NCI-H1048 (cell line): ENCODE data around the gene SPDYE4.

Source experiments
- DNase-seq: peaks from one replicate; lab custom pipeline; 2025; lab: John Stamatoyannopoulos, UW

SPDYE4 gene

DNA sequence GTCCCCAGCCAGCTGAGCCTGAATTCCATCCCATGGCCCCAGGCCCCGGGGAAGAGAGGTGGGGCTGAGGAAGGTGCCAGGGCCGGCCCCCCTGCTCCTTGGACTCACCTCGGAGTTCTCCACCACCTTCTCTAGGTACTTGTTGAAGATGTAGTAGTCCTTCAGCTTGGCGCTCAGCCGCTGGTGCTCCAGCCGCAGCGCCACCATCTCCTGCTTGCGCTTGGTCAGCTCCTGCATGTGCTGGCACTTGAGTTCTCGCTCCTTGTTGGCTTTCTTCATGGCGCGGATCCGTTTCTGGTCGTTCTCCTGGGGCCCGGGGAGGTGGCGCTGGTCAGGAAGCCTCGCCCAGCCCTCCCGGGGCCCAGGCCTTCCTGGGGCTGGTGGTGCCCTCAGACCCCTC, 17.0 kb downstream of the SPDYE4 start:
- no peak for DNase-seq

GRCh38 chr17:8740486-8740885, 17.9 kb downstream of the SPDYE4 start:
- no peak for DNase-seq

- no peak for DNase-seq
Observed at GRCh38 chr17:8739097-8739496, 19.2 kb downstream of the SPDYE4 start.

GRCh38 chr17:8736796-8737195, 21.6 kb downstream of the SPDYE4 start:
- DNase-seq, result no peak

GRCh38 chr17:8736362-8736761, 22.0 kb downstream of the SPDYE4 start:
- DNase-seq, result no peak

DNA sequence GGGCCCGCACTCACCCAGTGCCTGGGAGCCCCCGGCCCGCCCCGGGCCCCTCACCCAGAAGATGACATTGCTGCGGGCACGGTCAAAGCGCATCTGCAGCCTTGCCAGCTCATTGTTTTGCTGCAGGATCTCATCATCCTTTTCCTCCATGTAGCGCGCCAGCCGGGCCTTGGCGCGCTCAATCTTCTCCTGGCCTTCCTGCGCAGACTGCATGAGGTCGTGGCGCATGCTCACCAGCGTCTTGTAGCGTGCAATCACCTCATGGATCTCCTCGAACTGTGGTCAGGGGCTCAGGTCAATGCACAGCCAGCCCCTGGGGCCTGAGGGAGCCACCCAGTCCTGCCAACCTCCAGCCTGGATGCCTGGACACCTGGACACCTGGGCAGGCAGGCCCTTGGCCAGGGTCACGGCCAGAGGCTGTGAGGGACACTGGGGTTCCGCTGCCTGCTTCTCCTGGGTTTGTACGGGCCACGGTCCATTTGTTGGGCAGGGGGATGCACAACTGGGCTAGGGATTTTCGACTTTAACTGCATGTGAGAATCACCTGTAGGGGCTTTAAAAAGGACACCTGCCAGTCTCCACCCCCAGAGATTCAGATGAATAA, 22.9 kb downstream of the SPDYE4 start:
- DNase-seq, result no peak

- DNase-seq, result no peak
Observed at GRCh38 chr17:8734876-8735275, 23.5 kb downstream of the SPDYE4 start.

DNA sequence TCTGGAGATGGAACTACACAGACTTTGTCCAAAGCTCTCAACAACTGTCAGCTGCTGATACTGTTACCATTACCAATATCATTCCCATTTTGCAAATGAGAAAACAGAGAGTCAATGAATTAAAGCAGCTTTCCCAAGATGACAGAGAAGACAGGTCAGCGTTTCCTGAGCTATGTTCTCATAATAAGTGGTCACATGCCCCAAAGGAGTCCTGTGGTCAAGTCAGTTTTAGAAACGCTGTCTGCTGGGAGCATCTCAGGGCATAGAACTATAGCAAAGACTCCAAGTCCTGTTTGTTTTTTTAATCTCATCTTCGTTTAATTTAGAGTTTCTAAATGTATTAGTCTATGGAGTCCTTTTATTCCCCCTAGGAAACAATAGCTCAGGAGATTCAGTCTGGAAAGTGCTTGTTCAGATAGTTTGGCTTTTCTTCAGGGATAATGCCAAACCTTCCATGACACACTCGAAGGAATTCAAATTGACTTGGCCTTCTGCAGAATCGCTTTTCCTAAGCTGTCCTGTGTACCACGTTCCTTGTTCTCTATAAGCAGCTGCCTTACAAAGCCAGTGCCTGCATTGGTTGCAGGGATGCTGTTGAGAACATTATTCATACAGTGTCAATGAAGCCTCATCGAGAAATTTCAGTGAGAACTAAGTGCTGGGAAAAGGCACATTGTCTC, 25.8 kb downstream of the SPDYE4 start:
- DNase-seq, result no peak

- no peak for DNase-seq
Observed at GRCh38 chr17:8729860-8730259, 28.5 kb downstream of the SPDYE4 start.

GRCh38 chr17:8729421-8729820, 28.9 kb downstream of the SPDYE4 start:
- DNase-seq, result no peak

DNA sequence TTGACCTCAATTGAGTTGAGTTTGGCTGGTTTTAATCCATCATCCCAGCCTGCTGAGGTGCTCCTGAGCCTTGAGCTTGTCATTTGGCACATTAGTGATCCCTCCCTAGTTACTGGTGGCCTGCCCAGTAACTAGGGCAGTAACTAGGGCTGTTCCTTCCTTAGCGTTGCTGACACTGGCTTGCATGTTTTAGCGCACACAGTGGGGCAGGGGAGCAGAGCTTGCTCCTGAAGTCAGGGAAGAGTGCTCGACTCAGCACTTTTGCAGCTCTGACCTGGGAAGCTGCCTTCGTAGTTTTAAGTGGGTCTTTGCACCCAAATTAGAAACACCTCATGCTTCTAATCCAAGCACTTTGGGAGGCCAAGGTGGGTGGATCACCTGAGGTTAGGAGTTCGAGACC, 29.4 kb downstream of the SPDYE4 start:
- no peak for DNase-seq

DNA sequence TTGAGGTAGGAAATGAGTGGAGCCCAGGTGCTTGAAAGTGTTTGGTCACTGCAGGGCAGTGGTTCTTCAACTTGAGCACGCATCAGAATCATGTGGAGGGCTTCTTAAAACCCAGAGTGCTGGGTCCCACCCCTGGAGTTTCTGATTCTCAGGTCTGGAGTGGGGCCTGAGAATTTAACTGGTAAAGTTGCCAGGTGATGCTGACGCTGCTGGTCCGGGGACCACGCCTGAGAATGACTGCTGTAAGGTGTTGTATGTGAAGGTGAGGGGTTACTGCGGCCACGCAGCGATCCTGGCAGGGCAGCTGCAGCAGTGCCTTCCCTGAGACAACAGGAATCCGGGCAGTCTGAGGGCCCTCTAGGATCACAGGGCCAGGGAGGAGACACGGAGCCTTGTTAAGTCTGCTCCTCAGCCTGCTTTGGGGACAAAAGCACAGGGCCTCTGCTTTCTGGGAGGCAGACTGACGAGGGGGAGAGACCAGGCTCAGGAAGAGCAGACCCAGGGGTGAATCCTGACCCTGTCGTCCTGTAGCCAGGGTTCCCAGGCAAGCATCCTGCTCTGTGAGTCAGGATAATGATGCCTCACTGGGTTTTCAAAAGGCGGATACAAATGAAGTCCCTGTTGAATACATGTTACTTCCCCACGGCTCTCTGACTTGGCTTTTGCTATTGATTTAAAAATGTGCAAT, 30.0 kb downstream of the SPDYE4 start:
- no peak for DNase-seq

- no peak for DNase-seq
Observed at GRCh38 chr17:8726941-8727555, 31.3 kb downstream of the SPDYE4 start.

GRCh38 chr17:8725881-8726876, 32.2 kb downstream of the SPDYE4 start:
- no peak for DNase-seq

DNA sequence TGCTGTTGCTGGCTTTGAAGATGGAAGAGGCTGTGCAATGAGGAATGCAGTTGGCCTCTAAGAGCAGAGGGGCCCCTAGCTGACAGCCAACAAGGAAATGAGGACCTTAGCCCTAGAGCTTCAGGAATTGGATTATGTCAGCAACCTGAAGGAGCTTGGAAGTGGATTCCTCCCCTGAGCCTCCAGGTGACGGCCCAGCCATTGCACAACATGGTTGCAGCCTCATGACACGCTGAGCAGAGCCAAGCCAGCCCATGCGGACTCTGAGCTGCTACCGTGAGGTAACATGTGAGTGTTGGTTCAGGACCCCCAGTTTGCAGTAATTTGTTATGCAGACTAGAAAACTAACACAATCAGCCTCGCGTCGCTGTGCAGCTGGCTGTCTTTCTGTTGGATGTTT, 33.9 kb downstream of the SPDYE4 start:
- no peak for DNase-seq

- DNase-seq, result no peak
Observed at GRCh38 chr17:8720596-8720995, 37.8 kb downstream of the SPDYE4 start.

DNA sequence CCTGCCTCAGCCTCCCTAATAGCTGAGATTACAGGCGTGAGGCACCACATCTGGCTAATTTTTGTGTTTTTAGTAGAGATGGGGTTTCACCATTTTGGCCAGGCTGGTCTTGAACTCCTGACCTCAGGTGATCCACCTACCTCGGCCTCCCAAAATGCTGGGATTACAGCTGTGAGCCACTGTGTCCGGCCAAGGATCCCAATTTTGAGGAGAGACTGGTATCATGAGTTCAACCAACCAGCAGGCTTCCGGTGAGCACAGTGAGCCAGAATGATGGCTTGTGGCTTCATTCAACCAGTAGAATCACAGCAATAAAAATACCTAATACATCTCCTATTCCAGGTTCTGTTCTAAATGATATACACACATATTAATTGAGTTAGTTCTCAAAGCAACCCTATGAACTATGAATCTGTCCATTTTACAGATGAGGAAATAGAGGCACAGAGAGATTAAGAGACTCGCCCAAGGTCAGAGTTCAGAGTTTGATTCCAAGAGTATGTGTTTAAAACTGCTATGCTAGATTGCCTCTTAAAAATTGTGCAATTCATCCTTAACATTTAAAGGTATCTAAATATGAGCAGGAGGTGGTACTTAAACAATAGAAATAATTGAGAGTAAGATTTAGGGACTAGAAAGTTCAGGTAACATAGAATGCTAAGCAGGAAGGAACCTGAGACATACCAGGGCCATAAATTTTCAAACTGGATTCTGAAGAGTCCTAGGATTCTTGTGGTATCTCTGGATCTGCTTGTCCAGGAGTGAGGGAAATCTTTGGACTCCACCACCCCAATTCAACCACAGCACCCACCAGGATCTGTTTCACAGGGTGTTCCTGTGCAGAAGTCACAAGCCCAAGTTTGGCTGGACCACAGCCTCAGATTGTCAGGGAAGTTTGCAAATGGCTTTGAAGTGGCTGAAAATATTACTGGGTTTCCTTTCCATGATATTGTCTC, 38.8 kb downstream of the SPDYE4 start:
- no peak for DNase-seq

DNA sequence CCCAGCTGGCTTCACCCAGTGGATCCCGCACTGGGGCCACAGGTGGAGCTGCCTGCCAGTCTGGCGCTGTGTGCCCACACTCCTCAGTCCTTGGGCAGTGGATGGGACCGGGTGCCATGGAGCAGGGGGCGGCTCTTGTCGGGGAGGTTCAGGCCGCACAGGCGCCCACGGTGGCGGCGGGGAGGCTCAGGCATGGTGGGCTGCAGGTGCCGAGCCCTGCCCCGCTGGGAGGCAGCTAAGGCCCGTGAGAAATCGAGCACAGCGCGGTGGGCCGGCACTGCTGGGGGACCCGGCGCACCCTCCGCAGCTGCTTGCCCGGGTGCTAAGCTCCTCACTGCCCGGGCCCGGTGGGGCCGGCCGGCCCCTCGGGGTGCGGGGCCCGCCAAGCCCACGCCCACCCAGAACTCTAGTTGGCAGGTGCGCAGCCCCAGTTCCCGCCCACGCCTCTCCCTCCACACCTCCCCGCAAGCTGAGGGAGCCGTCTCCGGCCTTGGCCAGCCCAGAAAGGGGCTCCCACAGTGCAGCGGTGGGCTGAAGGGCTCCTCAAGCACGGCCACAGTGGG, 40.3 kb downstream of the SPDYE4 start:
- DNase-seq, result no peak

DNA sequence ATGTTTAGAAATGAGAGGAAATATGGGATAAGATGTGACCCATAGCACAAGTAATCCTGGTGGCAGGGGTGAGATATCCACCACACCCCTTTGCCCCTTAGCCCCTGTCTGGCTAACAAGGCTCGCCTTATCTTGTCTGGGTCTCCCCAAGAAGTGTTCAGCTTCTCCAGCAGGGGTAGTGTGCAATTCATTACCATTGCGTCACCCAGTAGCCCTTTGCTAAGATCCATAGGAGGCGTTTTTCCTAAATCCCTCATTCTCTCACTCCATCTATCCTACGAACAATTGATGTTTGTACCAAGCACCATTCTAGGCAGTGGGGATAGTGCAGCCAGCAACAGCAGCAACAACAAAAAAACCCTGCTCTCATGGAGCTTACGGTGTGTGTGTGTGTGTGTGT, 44.5 kb downstream of the SPDYE4 start:
- DNase-seq, result no peak

- DNase-seq, result no peak
Observed at GRCh38 chr17:8713315-8713714, 45.0 kb downstream of the SPDYE4 start.
